Hepatocyte (in vitro differentiated cells): Measurements from ENCODE around the gene IGSF23. TPM values are rescaled to one million over a fixed set of nuclear protein-coding genes. Genes with fewer than 3 reads are reported as not detected.
"Not testable (repeated sequence)": the region's sequence is repeated elsewhere in the genome, so short reads cannot be mapped to it uniquely, and the experiment has no call there.

Source experiments
- DNase-seq: peaks from one replicate; pipeline ENCODE4 v3.0.0-alpha.2; 2016; ENCODE audit warnings: low spot score
- H2AFZ ChIP-seq: fragments of 200-600 bp; sonication (generic); 2 replicates; pipeline ENCODE4 v1.6.0; 2016; ENCODE audit warnings: antibody characterized with exemption, mild to moderate bottlenecking
- H3K27ac ChIP-seq: fragments of 200-600 bp; sonication (generic); 2 replicates; pipeline ENCODE4 v1.5.1; 2016; ENCODE audit warnings: mild to moderate bottlenecking
- H3K27me3 ChIP-seq: fragments of 200-600 bp; sonication (generic); 2 replicates; pipeline ENCODE4 v1.6.1; 2016
- H3K36me3 ChIP-seq: fragments of 200-600 bp; sonication (generic); replicated peaks from 2 replicates; pipeline ENCODE4 v1.5.1; 2016; ENCODE audit warnings: low read depth; ENCODE audit not compliant: insufficient read depth
- H3K4me1 ChIP-seq: fragments of 200-600 bp; sonication (generic); 2 replicates; pipeline ENCODE4 v1.5.1; 2016; ENCODE audit warnings: mild to moderate bottlenecking, moderate library complexity; ENCODE audit not compliant: insufficient read depth
- H3K4me2 ChIP-seq: fragments of 200-600 bp; sonication (generic); 2 replicates; pipeline ENCODE4 v1.6.0; 2016
- H3K4me3 ChIP-seq: fragments of 200-600 bp; sonication (generic); 2 replicates; pipeline ENCODE4 v1.5.1; 2016; ENCODE audit warnings: mild to moderate bottlenecking
- H3K79me2 ChIP-seq: fragments of 200-600 bp; sonication (generic); 2 replicates; pipeline ENCODE4 v1.6.0; 2017; ENCODE audit warnings: mild to moderate bottlenecking
- H3K9me2 ChIP-seq: fragments of 200-600 bp; sonication (generic); replicated peaks from 2 replicates; pipeline ENCODE4 v1.6.0; 2017; ENCODE audit warnings: mild to moderate bottlenecking; ENCODE audit not compliant: insufficient read depth
- H3K9me3 ChIP-seq: fragments of 200-600 bp; sonication (generic); 2 replicates; pipeline ENCODE4 v1.5.1; 2016; ENCODE audit warnings: low read depth, mild to moderate bottlenecking
- H4K20me1 ChIP-seq: fragments of 200-600 bp; sonication (generic); 2 replicates; pipeline ENCODE4 v1.6.0; 2016; ENCODE audit warnings: mild to moderate bottlenecking; ENCODE audit not compliant: insufficient read depth, poor library complexity, severe bottlenecking
- CTCF ChIP-seq: fragments of 200-600 bp; sonication (generic); IDR thresholded peaks from 2 replicates; pipeline ENCODE4 v1.5.1; 2016; ENCODE audit warnings: antibody characterized with exemption, mild to moderate bottlenecking; ENCODE audit not compliant: poor library complexity
- EZH2 ChIP-seq: fragments of 200-600 bp; sonication (generic); IDR thresholded peaks from 2 replicates; pipeline ENCODE4 v1.6.1; 2016; ENCODE audit warnings: antibody characterized with exemption, mild to moderate bottlenecking, borderline replicate concordance
- EZH2phosphoT487 ChIP-seq: fragments of 200-600 bp; sonication (generic); IDR thresholded peaks from one replicate; pipeline ENCODE4 v1.6.1; 2018; ENCODE audit warnings: antibody characterized with exemption, mild to moderate bottlenecking, low read depth, moderate library complexity; ENCODE audit not compliant: unreplicated experiment, severe bottlenecking
- WGBS: methylation state at CpG from one replicate; pipeline ENCODE4 v1.1.6; 2016; ENCODE audit warnings: low lambda C conversion rate; ENCODE audit errors: missing lambda C conversion rate; 5-methylcytosine and 5-hydroxymethylcytosine counted together
- polyA plus RNA-seq: library from polyadenylated mRNA; unstranded; fragments of >200 nt; fragmentation: Nextera tagmentation; extraction: Ambion mirVana; gene quantifications from 2 replicates; pipeline ENCODE4 v1.2.1, GENCODE V29; 2016
- total RNA-seq: library from RNA; depleted of rRNA; stranded (reverse); fragments of >200 nt; gene quantifications from 2 replicates; pipeline ENCODE4 v1.2.3, GENCODE V29; 2014

IGSF23 gene
- total and polyA plus RNA-seq, 2 experiments from 2014 or later: 2.1 to 3.8 TPM

DNA sequence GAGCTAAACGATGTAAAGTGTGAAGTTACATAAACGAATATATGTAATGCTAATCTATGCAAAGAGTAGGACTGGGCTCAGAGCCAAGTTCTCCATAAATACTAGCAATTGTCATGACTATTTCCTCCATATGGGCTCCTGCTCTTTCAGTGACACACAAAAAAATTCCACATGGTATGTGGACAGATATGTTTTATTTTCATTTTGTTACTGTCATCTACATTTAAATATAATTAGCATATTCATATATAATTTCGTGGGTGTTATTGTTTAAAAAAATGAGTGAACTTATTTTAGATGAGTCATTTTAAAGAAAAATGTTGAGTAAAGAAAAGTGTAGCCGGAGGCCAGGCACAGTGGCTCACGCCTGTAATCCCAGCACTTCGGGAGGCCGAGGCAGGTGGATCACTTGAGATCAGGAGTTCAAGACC, 5.0 kb upstream of the IGSF23 start:
- no peak for TF ChIP-seq CTCF
- no peak for TF ChIP-seq EZH2phosphoT487
- no peak for TF ChIP-seq EZH2
- H4K20me1 ChIP-seq: no peaks in the 10 kb centered on the region
- peaks cover 8% of the 10 kb centered on the region for H3K4me1 ChIP-seq
- no peaks in the 10 kb centered on the region for H3K79me2 ChIP-seq
- no peaks in the 10 kb centered on the region for H3K27me3 ChIP-seq
- H2AFZ ChIP-seq: no peak overlapping the region
- DNase-seq: peak; percentile 45
- 74% methylated on average over 7 of the region's 7 CpGs for WGBS
- H3K4me3 ChIP-seq: no peak overlapping the region
- no peaks in the 10 kb centered on the region for H3K9me2 ChIP-seq
- H3K4me2 ChIP-seq: no peak overlapping the region
- no peaks in the 10 kb centered on the region for H3K36me3 ChIP-seq
- no peaks in the 10 kb centered on the region for H3K9me3 ChIP-seq
- no peak overlapping the region for H3K27ac ChIP-seq

- H3K9me3 ChIP-seq: no peaks in the 10 kb centered on the region
- peaks cover 8% of the 10 kb centered on the region for H3K4me1 ChIP-seq
- no peak overlapping the region for H3K4me3 ChIP-seq
- no peak overlapping the region for H3K27ac ChIP-seq
- H3K9me2 ChIP-seq: no peaks in the 10 kb centered on the region
- H3K79me2 ChIP-seq: no peaks in the 10 kb centered on the region
- no peak for TF ChIP-seq EZH2phosphoT487
- TF ChIP-seq CTCF: no peak
- TF ChIP-seq EZH2: no peak
- no peak overlapping the region for H2AFZ ChIP-seq
- no peaks in the 10 kb centered on the region for H3K27me3 ChIP-seq
- WGBS: 90% methylated on average over 5 of the region's 5 CpGs
- H3K36me3 ChIP-seq: no peaks in the 10 kb centered on the region
- no peak overlapping the region for H3K4me2 ChIP-seq
- no peaks in the 10 kb centered on the region for H4K20me1 ChIP-seq
- DNase-seq: no peak
Measured at GRCh38 chr19:44609219-44609618, 4.1 kb upstream of the IGSF23 start.

DNA sequence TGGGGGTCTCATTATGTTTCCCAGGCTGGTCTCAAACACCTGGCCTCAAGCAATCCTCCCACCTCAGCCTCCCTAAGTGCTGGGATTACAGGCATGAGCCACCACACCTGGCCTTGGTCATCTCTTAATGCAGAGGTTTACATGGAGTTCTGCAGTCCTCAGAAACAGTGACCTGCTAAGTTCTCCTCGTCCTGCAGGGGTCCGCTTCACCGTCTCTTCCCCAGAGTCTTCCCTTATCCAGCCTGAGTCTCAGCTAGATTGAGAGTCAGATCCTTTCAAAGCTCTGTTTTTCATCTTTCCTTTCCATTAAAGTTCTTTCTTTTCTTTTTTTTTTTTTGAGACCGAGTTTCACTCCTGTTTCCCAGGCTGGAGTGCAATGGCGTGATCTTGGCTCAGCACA, 2.9 kb upstream of the IGSF23 start:
- Histone ChIP-seq H3K27ac (peak overlapping the region; percentile 79), H3K4me1 (peaks cover 11% of the 10 kb centered on the region)
- not testable (repeated sequence) for H3K79me2 ChIP-seq, H3K9me3 ChIP-seq, H3K36me3 ChIP-seq, DNase-seq, H2AFZ ChIP-seq, H3K9me2 ChIP-seq, H4K20me1 ChIP-seq, H3K27me3 ChIP-seq, H3K4me3 ChIP-seq, H3K4me2 ChIP-seq
- 51% methylated on average over 5 of the region's 5 CpGs for WGBS

- Histone ChIP-seq H3K36me3 (no peaks in the 10 kb centered on the region), H3K4me1 (peaks cover 18% of the 10 kb centered on the region), H3K27ac (peak overlapping the region; percentile 88), H3K9me3 (no peaks in the 10 kb centered on the region), H3K79me2 (no peaks in the 10 kb centered on the region), H3K4me3 (no peak overlapping the region), H4K20me1 (no peaks in the 10 kb centered on the region), H2AFZ (no peak overlapping the region), H3K9me2 (no peaks in the 10 kb centered on the region), H3K4me2 (no peak overlapping the region), H3K27me3 (no peaks in the 10 kb centered on the region)
- WGBS: 45% methylated on average over 2 of the region's 2 CpGs
- TF ChIP-seq EZH2 (no peak), CTCF (no peak), EZH2phosphoT487 (no peak)
- DNase-seq: peak; percentile 64
Measured at GRCh38 chr19:44611812-44612295, 1.5 kb upstream of the IGSF23 start.
